BE2C (cell line): ENCODE data around the gene HS6ST1.
"Not testable (repeated sequence)": the region's sequence is repeated elsewhere in the genome, so short reads cannot be mapped to it uniquely, and the experiment has no call there.

Experiments
- DNase-seq: peaks from one replicate; pipeline ENCODE4 v3.0.0-alpha.2; 2020
- H3K27me3 ChIP-seq: fragments of 250-450 bp; sonication (Bioruptor Pico); 2 replicates; pipeline ENCODE4 v1.5.1; 2020; ENCODE audit warnings: mild to moderate bottlenecking
- H3K36me3 ChIP-seq: fragments of 250-450 bp; sonication (Bioruptor Pico); 2 replicates; pipeline ENCODE4 v1.5.1; 2020; ENCODE audit warnings: mild to moderate bottlenecking
- H3K4me1 ChIP-seq: fragments of 250-450 bp; sonication (Bioruptor Pico); 2 replicates; pipeline ENCODE4 v1.5.1; 2020
- H3K4me3 ChIP-seq: 2 replicates; pipeline ENCODE4 v1.5.1; 2011; ENCODE audit warnings: low read depth, low read length
- H3K9me3 ChIP-seq: fragments of 250-450 bp; sonication (Bioruptor Pico); 2 replicates; pipeline ENCODE4 v1.5.1; 2020
- TF ChIP-seq, protein P1 (sequence below): IDR thresholded peaks from 2 replicates; pipeline ENCODE4 v1.5.1; 2012; ENCODE audit warnings: mild to moderate bottlenecking, low read depth, low read length

Gene HS6ST1

DNA sequence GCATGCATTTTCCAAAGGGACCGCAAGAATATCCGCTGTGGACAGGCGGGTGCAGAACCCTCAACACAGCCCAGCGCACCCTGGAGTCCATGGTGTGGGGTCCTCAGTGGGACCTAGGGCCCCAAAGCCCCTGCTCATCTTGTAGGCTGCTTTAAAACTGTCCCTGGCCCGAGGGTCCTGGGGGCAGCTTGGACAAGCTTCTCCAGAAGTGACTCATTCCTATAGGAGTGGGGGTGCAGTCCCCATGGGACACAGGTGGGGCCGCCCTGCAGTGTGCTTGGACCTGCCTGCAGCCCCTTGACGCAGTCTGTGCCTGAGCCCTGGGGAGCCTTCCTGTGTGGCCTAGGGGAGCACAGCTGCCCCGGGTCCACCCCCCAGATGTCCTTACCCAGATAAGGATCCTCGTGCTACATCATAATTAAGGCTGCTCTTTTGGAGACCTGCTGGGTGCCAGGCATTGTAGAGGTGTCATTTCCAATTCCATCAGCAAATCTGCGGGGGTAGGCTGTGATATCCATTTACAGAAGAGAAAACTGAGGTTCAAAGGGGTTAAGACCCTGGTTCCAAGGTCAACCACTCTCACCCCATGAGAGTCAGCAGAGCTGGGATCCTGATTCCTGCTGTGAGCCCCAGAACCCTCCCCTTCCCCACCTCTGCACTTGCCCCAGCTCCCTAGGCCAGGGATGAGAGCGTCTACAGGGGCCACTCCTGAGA is 1.7 kb upstream of the HS6ST1 start:
- H3K9me3 ChIP-seq = no peaks in the 10 kb centered on the region
- no peak overlapping the region for H3K4me3 ChIP-seq
- TF ChIP-seq, protein P1, sequence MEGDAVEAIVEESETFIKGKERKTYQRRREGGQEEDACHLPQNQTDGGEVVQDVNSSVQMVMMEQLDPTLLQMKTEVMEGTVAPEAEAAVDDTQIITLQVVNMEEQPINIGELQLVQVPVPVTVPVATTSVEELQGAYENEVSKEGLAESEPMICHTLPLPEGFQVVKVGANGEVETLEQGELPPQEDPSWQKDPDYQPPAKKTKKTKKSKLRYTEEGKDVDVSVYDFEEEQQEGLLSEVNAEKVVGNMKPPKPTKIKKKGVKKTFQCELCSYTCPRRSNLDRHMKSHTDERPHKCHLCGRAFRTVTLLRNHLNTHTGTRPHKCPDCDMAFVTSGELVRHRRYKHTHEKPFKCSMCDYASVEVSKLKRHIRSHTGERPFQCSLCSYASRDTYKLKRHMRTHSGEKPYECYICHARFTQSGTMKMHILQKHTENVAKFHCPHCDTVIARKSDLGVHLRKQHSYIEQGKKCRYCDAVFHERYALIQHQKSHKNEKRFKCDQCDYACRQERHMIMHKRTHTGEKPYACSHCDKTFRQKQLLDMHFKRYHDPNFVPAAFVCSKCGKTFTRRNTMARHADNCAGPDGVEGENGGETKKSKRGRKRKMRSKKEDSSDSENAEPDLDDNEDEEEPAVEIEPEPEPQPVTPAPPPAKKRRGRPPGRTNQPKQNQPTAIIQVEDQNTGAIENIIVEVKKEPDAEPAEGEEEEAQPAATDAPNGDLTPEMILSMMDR = no peak
- no peak for DNase-seq
- H3K27me3 ChIP-seq = no peaks in the 10 kb centered on the region
- H3K4me1 ChIP-seq = peaks cover 3% of the 10 kb centered on the region
- H3K36me3 ChIP-seq = no peaks in the 10 kb centered on the region

DNA sequence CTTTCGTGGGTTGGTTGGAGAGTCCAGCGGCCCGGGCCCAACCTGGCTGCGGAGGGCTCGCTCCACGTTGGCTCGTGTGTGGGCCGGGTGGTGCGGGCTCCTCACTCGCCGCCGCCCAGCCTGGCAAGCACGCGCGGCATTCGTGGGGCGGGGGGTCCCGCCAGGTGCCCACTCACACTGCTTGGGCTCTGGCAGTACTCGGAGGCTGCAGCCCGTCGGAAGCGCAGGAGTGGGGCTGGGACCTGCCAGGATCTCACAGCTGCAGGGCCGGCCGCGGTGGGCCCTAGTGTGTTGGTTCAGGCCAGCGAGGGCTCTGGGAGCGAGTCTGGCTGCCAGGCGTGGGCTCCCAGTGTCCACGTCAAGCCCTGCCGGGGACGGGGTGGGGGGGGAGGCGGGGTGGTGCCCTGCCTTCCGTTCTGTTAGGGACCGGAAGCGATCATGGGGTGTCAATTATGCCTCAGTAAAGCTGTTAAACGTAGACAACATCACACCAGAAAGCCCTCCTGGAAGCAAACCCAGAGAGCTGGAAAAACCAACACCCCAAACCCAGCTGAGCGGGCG is 1.0 kb upstream of the HS6ST1 start:
- Histone ChIP-seq H3K36me3 (no peaks in the 10 kb centered on the region), H3K9me3 (no peaks in the 10 kb centered on the region), H3K27me3 (no peaks in the 10 kb centered on the region), H3K4me3 (no peak overlapping the region), H3K4me1 (peaks cover 3% of the 10 kb centered on the region)
- no peak for DNase-seq
- TF ChIP-seq, protein P1 = no peak

DNA sequence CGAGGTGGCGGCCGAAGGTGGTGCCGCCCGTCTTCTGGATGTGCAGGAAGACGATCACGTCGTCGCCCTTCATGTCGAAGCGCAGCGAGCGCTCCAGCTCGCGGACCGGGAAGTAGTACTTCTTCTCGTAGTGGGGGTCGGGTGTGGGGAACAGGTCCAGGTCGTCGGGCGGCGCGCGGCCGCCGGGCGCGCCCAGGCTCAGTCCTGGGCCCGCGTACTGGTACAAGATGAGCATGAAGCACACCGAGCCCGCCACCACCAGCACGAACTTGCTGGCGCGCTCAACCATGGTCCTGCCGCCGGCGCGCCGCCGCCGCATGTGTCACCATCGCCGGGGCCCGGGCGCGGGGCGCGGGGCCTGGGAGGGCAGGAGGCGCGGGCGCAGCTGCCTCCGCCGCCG is 423 bp downstream of the HS6ST1 start:
- not testable (repeated sequence) for DNase-seq, H3K27me3 ChIP-seq, H3K36me3 ChIP-seq, H3K4me1 ChIP-seq, H3K9me3 ChIP-seq
- H3K4me3 ChIP-seq = peak overlapping the region; percentile 35

DNA sequence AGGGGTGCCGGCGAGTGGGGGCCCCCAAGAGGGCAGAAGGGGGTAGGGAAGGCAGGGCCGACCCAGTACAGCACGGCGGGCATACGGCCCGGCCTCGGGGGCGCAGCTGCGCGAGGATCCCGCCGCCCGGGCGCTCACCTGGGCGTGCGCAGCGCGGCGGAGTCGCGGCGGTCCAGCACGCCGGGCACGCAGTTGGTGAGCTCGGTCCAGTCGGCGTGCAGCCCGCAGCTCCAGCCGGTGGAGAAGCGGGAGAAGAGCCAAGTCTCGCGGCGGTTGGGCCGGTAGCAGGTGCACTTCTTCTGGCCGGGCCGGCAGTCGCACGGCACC is 806 bp downstream of the HS6ST1 start:
- H3K4me1 ChIP-seq, H3K27me3 ChIP-seq, H3K9me3 ChIP-seq, H3K36me3 ChIP-seq, DNase-seq: not testable (repeated sequence)
- H3K4me3 ChIP-seq = peak overlapping the region; percentile 58

DNA sequence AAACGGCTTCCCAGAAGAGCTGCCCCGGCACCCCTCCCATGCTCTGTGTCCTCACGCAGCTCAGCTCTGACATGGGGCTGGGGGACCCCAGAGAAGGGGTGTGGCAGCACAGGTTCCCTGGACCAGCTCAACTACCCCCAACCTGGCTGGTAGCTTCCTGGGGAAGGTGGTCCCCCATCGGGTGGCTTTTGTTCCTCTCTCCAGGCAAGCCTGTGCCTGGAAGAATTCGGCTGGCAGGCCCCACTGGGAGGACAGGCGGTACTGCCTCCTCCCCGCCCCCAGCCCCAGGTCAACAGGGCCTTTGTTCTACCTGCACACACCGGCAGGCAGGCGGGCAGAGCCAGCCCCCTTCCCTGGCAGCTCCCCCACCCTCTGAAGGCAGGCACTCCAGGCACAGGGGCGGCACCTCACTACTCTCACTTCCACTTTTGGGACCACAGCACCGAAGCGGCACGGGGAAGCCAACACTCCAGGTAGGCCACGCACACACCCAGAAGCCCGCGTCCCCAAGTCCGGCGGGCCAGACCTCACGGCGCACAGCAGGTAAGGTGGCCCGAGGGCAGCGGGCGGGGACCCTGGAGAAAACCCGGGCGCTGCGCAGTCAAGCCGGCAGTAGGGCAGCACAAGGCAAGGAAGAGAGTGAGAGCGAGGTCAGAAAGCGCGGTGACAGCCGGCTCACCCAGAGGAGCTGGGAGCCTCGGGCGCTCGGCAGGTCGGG is 1.3 kb downstream of the HS6ST1 start:
- no peaks in the 10 kb centered on the region for H3K27me3 ChIP-seq
- no peak for DNase-seq
- TF ChIP-seq, protein P1 = no peak
- no peaks in the 10 kb centered on the region for H3K36me3 ChIP-seq
- no peaks in the 10 kb centered on the region for H3K9me3 ChIP-seq
- peak overlapping the region; percentile 58 for H3K4me3 ChIP-seq
- H3K4me1 ChIP-seq = no peaks in the 10 kb centered on the region; the same call in 1 of the 2 replicates

DNA sequence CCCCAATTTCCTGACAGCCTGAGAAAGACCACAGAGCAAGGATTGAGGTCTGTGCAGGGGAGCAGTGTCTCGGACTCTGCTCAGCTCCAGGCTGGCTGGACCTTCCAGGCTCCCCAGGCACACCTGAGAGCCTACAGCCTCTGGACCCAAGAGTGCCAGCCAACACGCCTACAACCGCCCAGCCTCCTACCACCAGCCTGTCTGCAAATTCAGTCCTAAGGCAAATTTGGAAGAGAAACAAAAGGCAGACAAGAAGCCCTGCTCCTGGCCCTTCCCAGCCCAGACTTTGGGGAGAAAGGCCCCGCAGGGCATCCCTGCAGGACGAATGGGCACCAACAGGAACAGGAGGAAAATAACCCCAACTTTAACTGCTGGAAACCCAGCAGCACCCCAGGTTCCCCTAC is 1.9 kb downstream of the HS6ST1 start:
- peak overlapping the region; percentile 58 for H3K4me3 ChIP-seq
- TF ChIP-seq, protein P1 = no peak
- H3K36me3 ChIP-seq = no peaks in the 10 kb centered on the region
- H3K27me3 ChIP-seq = no peaks in the 10 kb centered on the region
- DNase-seq = no peak
- no peaks in the 10 kb centered on the region for H3K4me1 ChIP-seq
- H3K9me3 ChIP-seq = no peaks in the 10 kb centered on the region
